Measurements from ENCODE around the gene MRPS35.

- TF ChIP-seq CTCF (IDR thresholded peaks at IDR 0.05) (no peak), POLR2A (IDR thresholded peaks at IDR 0.05) (no peak)
Observed at GRCh38 chr12:27802511-27802910, 91.9 kb downstream of the MRPS35 start.
